ENCODE measurements around the gene ERC2.

DNA sequence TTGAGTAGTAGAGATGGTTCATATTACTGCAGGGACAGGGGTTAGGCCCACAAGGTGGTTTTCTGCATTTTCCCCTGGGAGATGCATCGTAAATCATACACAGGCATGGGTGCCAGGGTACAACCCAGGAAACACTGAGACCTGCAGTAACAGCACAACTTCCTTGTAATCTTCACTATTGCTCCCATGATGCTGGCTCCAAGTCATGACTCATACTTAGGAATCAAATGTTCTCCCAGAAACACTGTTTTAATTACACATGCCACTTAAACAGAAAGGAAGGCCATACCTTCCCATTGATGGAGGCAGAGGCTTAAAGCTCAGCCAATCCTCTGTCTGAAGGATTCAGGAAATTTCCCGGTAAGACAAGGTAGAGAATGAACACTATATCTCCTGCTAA is 106.5 kb downstream of the ERC2 start:
- TF ChIP-seq CBX8 (IDR thresholded peaks at IDR 0.05; ENCODE audit: borderline replicate concordance, low read depth, low read length) (no peak), POLR2A (IDR thresholded peaks at IDR 0.05; ENCODE audit: control extremely low read depth in 1 of 2, low read depth in 2 of 2, low read length in 2 of 2) (no peak)

All from H1 (cell line).